ENCODE measurements around the gene OVCH2.

DNA sequence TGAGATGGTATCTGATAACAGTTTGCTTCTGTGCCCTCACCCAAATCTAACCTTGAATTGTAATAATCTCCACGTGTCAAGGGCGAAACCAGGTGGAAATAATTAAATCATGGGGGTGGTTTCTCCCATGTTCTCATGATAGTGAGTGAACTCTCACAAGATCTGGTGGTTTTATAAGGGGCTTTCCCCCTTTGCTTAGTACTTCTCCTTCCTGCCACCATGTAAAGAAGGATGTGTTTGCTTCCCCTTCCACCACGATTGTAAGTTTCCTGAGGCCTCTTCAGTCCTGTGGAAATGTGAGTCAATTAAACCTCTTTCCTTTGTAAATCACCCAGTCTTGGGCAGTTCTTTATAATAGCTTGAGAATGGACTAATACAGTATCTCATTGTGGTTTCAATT is 8.5 kb upstream of the OVCH2 start:
- TF ChIP-seq, protein P1, sequence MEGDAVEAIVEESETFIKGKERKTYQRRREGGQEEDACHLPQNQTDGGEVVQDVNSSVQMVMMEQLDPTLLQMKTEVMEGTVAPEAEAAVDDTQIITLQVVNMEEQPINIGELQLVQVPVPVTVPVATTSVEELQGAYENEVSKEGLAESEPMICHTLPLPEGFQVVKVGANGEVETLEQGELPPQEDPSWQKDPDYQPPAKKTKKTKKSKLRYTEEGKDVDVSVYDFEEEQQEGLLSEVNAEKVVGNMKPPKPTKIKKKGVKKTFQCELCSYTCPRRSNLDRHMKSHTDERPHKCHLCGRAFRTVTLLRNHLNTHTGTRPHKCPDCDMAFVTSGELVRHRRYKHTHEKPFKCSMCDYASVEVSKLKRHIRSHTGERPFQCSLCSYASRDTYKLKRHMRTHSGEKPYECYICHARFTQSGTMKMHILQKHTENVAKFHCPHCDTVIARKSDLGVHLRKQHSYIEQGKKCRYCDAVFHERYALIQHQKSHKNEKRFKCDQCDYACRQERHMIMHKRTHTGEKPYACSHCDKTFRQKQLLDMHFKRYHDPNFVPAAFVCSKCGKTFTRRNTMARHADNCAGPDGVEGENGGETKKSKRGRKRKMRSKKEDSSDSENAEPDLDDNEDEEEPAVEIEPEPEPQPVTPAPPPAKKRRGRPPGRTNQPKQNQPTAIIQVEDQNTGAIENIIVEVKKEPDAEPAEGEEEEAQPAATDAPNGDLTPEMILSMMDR (IDR thresholded peaks at IDR 0.05): no peak
- no peak for TF ChIP-seq POLR2A (IDR thresholded peaks at IDR 0.05)

Measured in breast epithelium (tissue), 3 donors.